ENCODE measurements around the gene NEDD8.

NEDD8 gene

GRCh38 chr14:24187539-24187915 is 44.6 kb downstream of the NEDD8 start:
- no peaks in the 10 kb centered on the region for H3K9me3 ChIP-seq
- H3K4me3 ChIP-seq (ENCODE audit: low read depth in 1 of 2, low read length in 1 of 2) = peak overlapping the region; percentile 70 to 74
- H3K27me3 ChIP-seq = no peaks in the 10 kb centered on the region
- H3K4me1 ChIP-seq (ENCODE audit: control insufficient read depth in 1 of 2, insufficient read depth in 1 of 2, low read depth in 1 of 2, low read length in 1 of 2) = peaks cover 15 to 16% of the 10 kb centered on the region in 2 experiments
- peak overlapping the region; percentile 72 for H3K27ac ChIP-seq
- peaks cover 50% of the 10 kb centered on the region for H3K36me3 ChIP-seq
- no peak for TF ChIP-seq CTCF (IDR thresholded peaks at IDR 0.05)

- Histone ChIP-seq H3K27me3 (no peaks in the 10 kb centered on the region), H3K4me3 (ENCODE audit: low read depth in 1 of 2, low read length in 1 of 2) (no peak overlapping the region), H3K27ac (no peak overlapping the region), H3K36me3 (peaks cover 50% of the 10 kb centered on the region), H3K9me3 (no peaks in the 10 kb centered on the region), H3K4me1 (ENCODE audit: control insufficient read depth in 1 of 2, insufficient read depth in 1 of 2, low read depth in 1 of 2, low read length in 1 of 2) (peaks cover 15 to 16% of the 10 kb centered on the region in 2 experiments)
- TF ChIP-seq CTCF (IDR thresholded peaks at IDR 0.05) = no peak
Measured at GRCh38 chr14:24186831-24187538, 45.2 kb downstream of the NEDD8 start.

- peaks cover 15 to 16% of the 10 kb centered on the region in 2 experiments for H3K4me1 ChIP-seq (ENCODE audit: control insufficient read depth in 1 of 2, insufficient read depth in 1 of 2, low read depth in 1 of 2, low read length in 1 of 2)
- H3K36me3 ChIP-seq = peaks cover 59% of the 10 kb centered on the region
- H3K4me3 ChIP-seq (ENCODE audit: low read depth in 1 of 2, low read length in 1 of 2) = no peak overlapping the region
- no peak overlapping the region for H3K27ac ChIP-seq
- H3K9me3 ChIP-seq = no peaks in the 10 kb centered on the region
- H3K27me3 ChIP-seq = no peaks in the 10 kb centered on the region
- TF ChIP-seq CTCF (IDR thresholded peaks at IDR 0.05) = no peak
Measured at GRCh38 chr14:24185741-24186140, 46.4 kb downstream of the NEDD8 start.

GRCh38 chr14:24185026-24185425 is 47.1 kb downstream of the NEDD8 start:
- H3K27ac ChIP-seq = no peak overlapping the region
- peaks cover 62% of the 10 kb centered on the region for H3K36me3 ChIP-seq
- peaks cover 15 to 16% of the 10 kb centered on the region in 2 experiments for H3K4me1 ChIP-seq (ENCODE audit: control insufficient read depth in 1 of 2, insufficient read depth in 1 of 2, low read depth in 1 of 2, low read length in 1 of 2)
- no peaks in the 10 kb centered on the region for H3K9me3 ChIP-seq
- H3K27me3 ChIP-seq = no peaks in the 10 kb centered on the region
- H3K4me3 ChIP-seq (ENCODE audit: low read depth in 1 of 2, low read length in 1 of 2) = no peak overlapping the region
- TF ChIP-seq CTCF (IDR thresholded peaks at IDR 0.05) = no peak

- H3K9me3 ChIP-seq = no peaks in the 10 kb centered on the region
- TF ChIP-seq CTCF (IDR thresholded peaks at IDR 0.05) = no peak
- H3K27ac ChIP-seq = no peak overlapping the region
- peaks cover 15% of the 10 kb centered on the region in 2 experiments for H3K4me1 ChIP-seq (ENCODE audit: control insufficient read depth in 1 of 2, insufficient read depth in 1 of 2, low read depth in 1 of 2, low read length in 1 of 2)
- H3K4me3 ChIP-seq (ENCODE audit: low read depth in 1 of 2, low read length in 1 of 2) = no peak overlapping the region
- peaks cover 68% of the 10 kb centered on the region for H3K36me3 ChIP-seq
- no peaks in the 10 kb centered on the region for H3K27me3 ChIP-seq
Measured at GRCh38 chr14:24184104-24184970, 47.8 kb downstream of the NEDD8 start.

Measured in neutrophil (primary cell).